Gastroesophageal sphincter (tissue), 3 donors: Measurements from ENCODE around the gene MACF1.

ENCODE experiments used
- CTCF ChIP-seq, 4 experiments: fragments of 200-600 bp in 2 of 4; fragments of 450-650 bp in 2 of 4; sonication (generic) in 1 of 4; IDR thresholded peaks; one replicate each; pipeline ENCODE4 v1.5.1; 2017 to 2019; ENCODE audit warnings: antibody characterized with exemption in 4 of 4, mild to moderate bottlenecking in 2 of 4, moderate library complexity in 2 of 4
- EP300 ChIP-seq: sonication (generic); formaldehyde crosslinking; IDR thresholded peaks from one replicate; pipeline ENCODE4 v1.6.1; 2017; ENCODE audit warnings: antibody characterized with exemption, mild to moderate bottlenecking
- POLR2A ChIP-seq, 2 donors: fragments of 450-650 bp; IDR thresholded peaks; one replicate each; pipeline ENCODE4 v1.6.1; 2017; ENCODE audit warnings: antibody characterized with exemption in 2 of 2, mild to moderate bottlenecking in 2 of 2, moderate library complexity in 1 of 2
- POLR2AphosphoS5 ChIP-seq: sonication (generic); formaldehyde crosslinking; IDR thresholded peaks from one replicate; pipeline ENCODE4 v1.6.1; 2017; ENCODE audit warnings: antibody characterized with exemption

- no peak for TF ChIP-seq CTCF (IDR thresholded peaks at IDR 0.05)
- no peak for TF ChIP-seq POLR2A (IDR thresholded peaks at IDR 0.05)
- TF ChIP-seq EP300, result no peak
- TF ChIP-seq POLR2AphosphoS5, result no peak
Observed at GRCh38 chr1:39418236-39418635, 213.7 kb downstream of the MACF1 start.
